ENCODE results near the gene CDC73. TPM values are rescaled to one million over a fixed set of nuclear protein-coding genes. Genes with fewer than 3 reads are reported as not detected.
"Not testable (repeated sequence)": the region's sequence is repeated elsewhere in the genome, so short reads cannot be mapped to it uniquely, and the experiment has no call there.

Gene CDC73
- total and polyA plus RNA-seq, 2 donors (not counting 3 experiments of a cell fraction or from before 2014, with no cell fraction given), result 9.9 to 55.8 TPM

DNA sequence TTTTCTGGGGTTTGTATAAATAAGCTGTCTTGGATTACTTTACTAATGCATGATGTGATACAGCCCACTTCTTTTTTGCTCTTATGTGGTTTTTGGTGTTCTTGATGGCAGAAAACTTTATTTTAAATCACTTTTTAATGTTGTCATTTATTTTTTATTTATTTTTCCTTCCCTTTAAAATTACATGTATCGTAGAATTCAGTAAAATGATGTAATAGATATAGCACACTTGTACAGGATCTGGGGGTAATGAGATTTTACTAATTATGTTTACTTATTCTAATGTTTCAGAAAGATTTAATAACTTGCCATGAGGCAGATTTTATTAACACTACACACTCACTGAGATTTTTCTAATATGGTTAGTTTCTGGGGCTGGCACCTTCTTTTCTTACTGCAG lies 65.3 kb downstream of the CDC73 start:
- Histone ChIP-seq H3K4me3 (replicated peaks in 1 of 3; ENCODE audit: insufficient read depth in 1 of 3, low read depth in 1 of 3, low read length in 3 of 3) (no peak overlapping the region), H3K4me1 (ENCODE audit: control insufficient read depth, extremely low read depth, insufficient read depth, low read length) (no peaks in the 10 kb centered on the region), H3K4me2 (ENCODE audit: insufficient read depth, low read length) (no peak overlapping the region), H2AFZ (ENCODE audit: low read depth, low read length) (no peak overlapping the region), H3K27me3 (ENCODE audit: control insufficient read depth in 2 of 2, insufficient read depth in 2 of 2, low read length in 2 of 2) (no peaks in the 10 kb centered on the region), H3K9ac (replicated peaks; ENCODE audit: extremely low read depth, insufficient read depth, low read length) (no peak overlapping the region), H3K27ac (ENCODE audit: insufficient read depth, low read depth, low read length) (no peak overlapping the region), H3K9me3 (replicated peaks; ENCODE audit: control insufficient read depth, insufficient read depth, low read length) (no peaks in the 10 kb centered on the region), H3K9me1 (replicated peaks; ENCODE audit: control insufficient read depth, extremely low read depth, insufficient read depth, low read length) (peaks cover 3% of the 10 kb centered on the region), H3K79me2 (ENCODE audit: control insufficient read depth, insufficient read depth, low read length) (peaks cover 52% of the 10 kb centered on the region), H4K20me1 (replicated peaks; ENCODE audit: control insufficient read depth, extremely low read depth, insufficient read depth, low read length) (peaks cover 12% of the 10 kb centered on the region), H3K36me3 (ENCODE audit: control insufficient read depth in 2 of 2, extremely low read depth in 1 of 2, insufficient read depth in 2 of 2, low read length in 2 of 2) (no peaks in the 10 kb centered on the region)
- DNase-seq (ENCODE audit: low read depth, low spot score) (no peak), FAIRE-seq (no peak)
- no TSS peak for BruUV-seq (replicated peaks)
- TF ChIP-seq MYC (IDR thresholded peaks at IDR 0.05; ENCODE audit: low read depth, low read length) (no peak), GATA2 (IDR thresholded peaks at IDR 0.05; ENCODE audit: insufficient read depth, insufficient read length, low read depth, low read length) (no peak), FOS (IDR thresholded peaks at IDR 0.05; ENCODE audit: borderline replicate concordance, insufficient read depth, low read length) (no peak), JUN (IDR thresholded peaks at IDR 0.05; ENCODE audit: borderline replicate concordance, insufficient read depth, insufficient read length, low read depth) (no peak), EZH2 (IDR thresholded peaks at IDR 0.05; ENCODE audit: borderline replicate concordance, low read depth, low read length, severe bottlenecking) (no peak), POLR2A (IDR thresholded peaks at IDR 0.05; ENCODE audit: low read depth, low read length) (no peak)
- TF ChIP-seq, protein P1, sequence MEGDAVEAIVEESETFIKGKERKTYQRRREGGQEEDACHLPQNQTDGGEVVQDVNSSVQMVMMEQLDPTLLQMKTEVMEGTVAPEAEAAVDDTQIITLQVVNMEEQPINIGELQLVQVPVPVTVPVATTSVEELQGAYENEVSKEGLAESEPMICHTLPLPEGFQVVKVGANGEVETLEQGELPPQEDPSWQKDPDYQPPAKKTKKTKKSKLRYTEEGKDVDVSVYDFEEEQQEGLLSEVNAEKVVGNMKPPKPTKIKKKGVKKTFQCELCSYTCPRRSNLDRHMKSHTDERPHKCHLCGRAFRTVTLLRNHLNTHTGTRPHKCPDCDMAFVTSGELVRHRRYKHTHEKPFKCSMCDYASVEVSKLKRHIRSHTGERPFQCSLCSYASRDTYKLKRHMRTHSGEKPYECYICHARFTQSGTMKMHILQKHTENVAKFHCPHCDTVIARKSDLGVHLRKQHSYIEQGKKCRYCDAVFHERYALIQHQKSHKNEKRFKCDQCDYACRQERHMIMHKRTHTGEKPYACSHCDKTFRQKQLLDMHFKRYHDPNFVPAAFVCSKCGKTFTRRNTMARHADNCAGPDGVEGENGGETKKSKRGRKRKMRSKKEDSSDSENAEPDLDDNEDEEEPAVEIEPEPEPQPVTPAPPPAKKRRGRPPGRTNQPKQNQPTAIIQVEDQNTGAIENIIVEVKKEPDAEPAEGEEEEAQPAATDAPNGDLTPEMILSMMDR (IDR thresholded peaks at IDR 0.05; ENCODE audit: extremely low read depth in 1 of 2, insufficient read depth in 1 of 2, low read depth in 1 of 2, low read length in 2 of 2), result no peak
- TF ChIP-seq, protein P2, sequence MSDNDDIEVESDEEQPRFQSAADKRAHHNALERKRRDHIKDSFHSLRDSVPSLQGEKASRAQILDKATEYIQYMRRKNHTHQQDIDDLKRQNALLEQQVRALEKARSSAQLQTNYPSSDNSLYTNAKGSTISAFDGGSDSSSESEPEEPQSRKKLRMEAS (IDR thresholded peaks at IDR 0.05; ENCODE audit: insufficient read depth, insufficient read length), result no peak
- dilution Hi-C loops (cut with MboI; ENCODE audit: extremely low pct_ligation_motif_present, low sequenced_read_pairs), result no loop called here
- CTCF ChIA-PET, result interaction anchor here (0.9 to 1.6 kb wide), 2 partner anchors 9 to 1108 kb away, joined by 4 read pairs; no protein-coding TSS in a partner anchor
- intact Hi-C loops (cut with micrococcal nuclease), result loop anchor here (10.0 kb wide), 2 partner anchors 218 to 578 kb away; no protein-coding TSS in a partner anchor
- POLR2A ChIA-PET, result no interaction called here

DNA sequence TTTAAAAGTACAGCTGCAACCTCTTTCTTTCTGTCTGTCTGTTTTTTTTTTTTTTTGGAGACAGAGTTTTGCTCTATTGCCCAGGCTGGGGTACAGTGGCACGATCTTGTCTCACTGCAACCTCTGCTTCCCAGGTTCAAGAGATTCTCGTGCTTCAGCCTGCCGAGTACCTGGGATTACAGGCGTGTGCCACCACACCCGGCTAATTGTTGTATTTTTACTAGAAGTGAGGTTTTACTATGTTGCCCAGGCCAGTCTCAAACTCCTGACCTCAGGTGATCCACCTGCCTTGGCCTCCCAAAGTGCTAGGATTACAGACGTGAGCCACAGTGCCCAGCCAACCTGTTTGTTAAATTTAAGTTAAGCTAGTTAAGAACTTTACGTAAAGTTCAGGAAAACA lies 67.1 kb downstream of the CDC73 start:
- BruUV-seq (replicated peaks); POLR2A ChIA-PET; H3K36me3 ChIP-seq (ENCODE audit: control insufficient read depth in 2 of 2, extremely low read depth in 1 of 2, insufficient read depth in 2 of 2, low read length in 2 of 2); dilution Hi-C loops (cut with MboI; ENCODE audit: extremely low pct_ligation_motif_present, low sequenced_read_pairs); H3K27me3 ChIP-seq (ENCODE audit: control insufficient read depth in 2 of 2, insufficient read depth in 2 of 2, low read length in 2 of 2); H3K4me1 ChIP-seq (ENCODE audit: control insufficient read depth, extremely low read depth, insufficient read depth, low read length); H3K9ac ChIP-seq (replicated peaks; ENCODE audit: extremely low read depth, insufficient read depth, low read length); H4K20me1 ChIP-seq (replicated peaks; ENCODE audit: control insufficient read depth, extremely low read depth, insufficient read depth, low read length); H3K4me3 ChIP-seq (replicated peaks in 1 of 3; ENCODE audit: insufficient read depth in 1 of 3, low read depth in 1 of 3, low read length in 3 of 3); FAIRE-seq; H2AFZ ChIP-seq (ENCODE audit: low read depth, low read length); H3K27ac ChIP-seq (ENCODE audit: insufficient read depth, low read depth, low read length); H3K4me2 ChIP-seq (ENCODE audit: insufficient read depth, low read length); H3K9me1 ChIP-seq (replicated peaks; ENCODE audit: control insufficient read depth, extremely low read depth, insufficient read depth, low read length); DNase-seq (ENCODE audit: low read depth, low spot score); H3K9me3 ChIP-seq (replicated peaks; ENCODE audit: control insufficient read depth, insufficient read depth, low read length): not testable (repeated sequence)
- peaks cover 50% of the 10 kb centered on the region for H3K79me2 ChIP-seq (ENCODE audit: control insufficient read depth, insufficient read depth, low read length)
- intact Hi-C loops (cut with micrococcal nuclease), result loop anchor here (10.0 kb wide), 2 partner anchors 216 to 576 kb away; no protein-coding TSS in a partner anchor
- CTCF ChIA-PET, result interaction anchor here (1.6 to 2.0 kb wide), 3 partner anchors 7 to 1106 kb away, joined by 4 to 6 read pairs (median 4); no protein-coding TSS in a partner anchor
